Tibial nerve (tissue), 4 donors: ENCODE data around the gene LTK.

Experiments
- CTCF ChIP-seq, 5 experiments: fragments of 200-600 bp in 3 of 5; fragments of 450-650 bp in 2 of 5; sonication (generic) in 3 of 5; IDR thresholded peaks; one replicate each; pipeline ENCODE4 v1.5.1; 2016 to 2019; ENCODE audit warnings: antibody characterized with exemption in 5 of 5, mild to moderate bottlenecking in 3 of 5, moderate library complexity in 2 of 5
- EP300 ChIP-seq, 2 donors: sonication (generic); formaldehyde crosslinking; IDR thresholded peaks; one replicate each; pipeline ENCODE4 v1.6.1; 2017; ENCODE audit warnings: antibody characterized with exemption in 2 of 2, mild to moderate bottlenecking in 1 of 2
- POLR2A ChIP-seq, 2 donors: fragments of 450-650 bp; IDR thresholded peaks; one replicate each; pipeline ENCODE4 v1.6.1; 2017; ENCODE audit warnings: antibody characterized with exemption in 2 of 2, mild to moderate bottlenecking in 2 of 2, moderate library complexity in 2 of 2

- TF ChIP-seq CTCF (IDR thresholded peaks at IDR 0.05) = no peak
- no peak for TF ChIP-seq EP300 (IDR thresholded peaks at IDR 0.05)
- no peak for TF ChIP-seq POLR2A (IDR thresholded peaks at IDR 0.05)
Observed at GRCh38 chr15:41502795-41503668, 10.6 kb downstream of the LTK start.
